HG02870 (cell line): ENCODE results near the gene SYCE1.

Experiments
- ATAC-seq: cut with Tn5 transposase; IDR thresholded peaks from one replicate; pipeline ENCODE4 v1.9.1; 2021; ENCODE audit warnings: mild to moderate bottlenecking, moderate library complexity; ENCODE audit not compliant: unreplicated experiment

The SYCE1 gene

GRCh38 chr10:133516057-133516456, 49.3 kb downstream of the SYCE1 start:
- ATAC-seq, result no peak

GRCh38 chr10:133515471-133515870, 49.9 kb downstream of the SYCE1 start:
- ATAC-seq, result no peak

- no peak for ATAC-seq
Observed at GRCh38 chr10:133511907-133512528, 53.4 kb downstream of the SYCE1 start.

GRCh38 chr10:133511408-133511807, 54.0 kb downstream of the SYCE1 start:
- ATAC-seq, result no peak

GRCh38 chr10:133509700-133510099, 55.7 kb downstream of the SYCE1 start:
- ATAC-seq, result no peak
